Measurements from ENCODE around the gene PRSS33. TPM values are rescaled to one million over a fixed set of nuclear protein-coding genes. Genes with fewer than 3 reads are reported as not detected.

The PRSS33 gene
- total RNA-seq, 4 donors from 2014 or later = not detected

DNA sequence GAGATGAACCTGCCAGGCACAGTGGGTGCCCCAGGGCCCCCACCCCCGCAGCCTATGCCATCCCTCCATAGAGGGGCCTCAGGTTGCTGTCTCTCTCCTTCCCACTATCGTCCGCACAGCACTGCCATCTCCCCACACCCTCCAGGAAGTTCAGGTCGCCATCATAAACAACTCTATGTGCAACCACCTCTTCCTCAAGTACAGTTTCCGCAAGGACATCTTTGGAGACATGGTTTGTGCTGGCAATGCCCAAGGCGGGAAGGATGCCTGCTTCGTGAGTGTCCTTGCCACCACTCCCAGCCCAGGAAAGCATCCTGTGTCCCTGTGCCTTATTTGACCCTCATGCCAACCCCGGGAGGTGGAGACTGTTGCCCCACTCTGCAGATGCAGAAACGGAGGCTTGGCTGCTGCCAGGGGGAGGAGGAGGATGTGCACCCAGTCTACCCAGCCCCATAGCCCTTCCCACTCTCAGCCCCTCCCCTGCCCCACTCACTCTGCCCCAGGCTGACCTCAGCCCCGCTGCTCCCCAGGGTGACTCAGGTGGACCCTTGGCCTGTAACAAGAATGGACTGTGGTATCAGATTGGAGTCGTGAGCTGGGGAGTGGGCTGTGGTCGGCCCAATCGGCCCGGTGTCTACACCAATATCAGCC lies 33.6 kb upstream of the PRSS33 start:
- WGBS, 2 donors = 69 to 74% methylated on average over 2 to 6 of the region's 14 CpGs
- Histone ChIP-seq H3K4me3 (no peak overlapping the region), H3K36me3 (no peaks in the 10 kb centered on the region), H3K9me3 (no peaks in the 10 kb centered on the region), H3K27me3 (peaks cover 0 to 77% (median 0%) of the 10 kb centered on the region in 4 donors), H3K27ac (no peak overlapping the region), H3K4me1 (no peaks in the 10 kb centered on the region)
- DNase-seq = no peak
- TF ChIP-seq, protein P1, sequence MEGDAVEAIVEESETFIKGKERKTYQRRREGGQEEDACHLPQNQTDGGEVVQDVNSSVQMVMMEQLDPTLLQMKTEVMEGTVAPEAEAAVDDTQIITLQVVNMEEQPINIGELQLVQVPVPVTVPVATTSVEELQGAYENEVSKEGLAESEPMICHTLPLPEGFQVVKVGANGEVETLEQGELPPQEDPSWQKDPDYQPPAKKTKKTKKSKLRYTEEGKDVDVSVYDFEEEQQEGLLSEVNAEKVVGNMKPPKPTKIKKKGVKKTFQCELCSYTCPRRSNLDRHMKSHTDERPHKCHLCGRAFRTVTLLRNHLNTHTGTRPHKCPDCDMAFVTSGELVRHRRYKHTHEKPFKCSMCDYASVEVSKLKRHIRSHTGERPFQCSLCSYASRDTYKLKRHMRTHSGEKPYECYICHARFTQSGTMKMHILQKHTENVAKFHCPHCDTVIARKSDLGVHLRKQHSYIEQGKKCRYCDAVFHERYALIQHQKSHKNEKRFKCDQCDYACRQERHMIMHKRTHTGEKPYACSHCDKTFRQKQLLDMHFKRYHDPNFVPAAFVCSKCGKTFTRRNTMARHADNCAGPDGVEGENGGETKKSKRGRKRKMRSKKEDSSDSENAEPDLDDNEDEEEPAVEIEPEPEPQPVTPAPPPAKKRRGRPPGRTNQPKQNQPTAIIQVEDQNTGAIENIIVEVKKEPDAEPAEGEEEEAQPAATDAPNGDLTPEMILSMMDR (IDR thresholded peaks at IDR 0.05) = no peak
- TF ChIP-seq POLR2A (IDR thresholded peaks at IDR 0.05) = no peak
- intact Hi-C loops (cut with DNase I) = no loop called here

DNA sequence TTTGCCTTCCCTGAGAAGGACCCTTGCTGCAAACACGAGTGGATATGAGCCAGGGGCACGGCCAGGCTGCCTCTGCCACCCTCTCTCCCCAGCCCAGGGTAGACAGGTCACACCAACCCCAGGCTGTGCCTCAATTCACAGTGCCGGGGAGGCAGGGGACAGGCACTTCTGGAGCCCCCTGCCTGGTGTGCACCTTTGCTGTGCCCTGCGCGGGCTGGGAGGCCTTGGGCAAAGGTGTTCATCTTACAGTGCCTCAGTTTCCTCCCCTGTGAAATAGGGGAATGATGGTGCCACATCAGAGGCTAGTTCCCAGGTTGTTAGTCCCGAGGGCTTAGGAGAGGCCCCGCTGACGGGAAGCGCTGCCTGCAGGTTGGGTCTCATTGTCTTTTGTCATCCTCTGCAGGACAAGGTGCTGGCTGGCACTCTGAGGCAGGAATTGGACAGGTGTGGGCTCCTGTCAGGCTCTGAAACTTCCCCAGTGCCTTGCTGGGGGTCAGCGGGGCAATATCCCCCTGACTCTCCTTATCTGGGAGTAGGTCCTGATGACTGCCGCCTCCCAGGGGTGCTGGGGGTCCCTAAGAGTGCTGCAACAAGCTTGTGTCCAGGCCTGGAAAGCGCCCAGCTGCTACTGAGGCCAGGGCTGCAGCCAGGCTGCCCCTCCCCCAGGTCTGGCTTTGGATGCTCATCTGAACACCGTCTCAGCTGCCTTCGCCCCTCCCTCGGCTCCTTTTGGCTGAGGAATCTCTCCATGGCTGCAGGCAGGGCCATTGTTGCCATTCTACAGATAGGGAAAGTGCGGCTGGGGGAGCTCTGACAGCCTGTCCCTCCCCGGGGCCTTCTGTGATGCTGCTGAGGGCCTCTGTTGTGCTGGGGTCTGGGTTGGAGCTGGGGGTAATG lies 32.8 kb upstream of the PRSS33 start:
- Histone ChIP-seq H3K27ac (no peak overlapping the region), H3K4me3 (no peak overlapping the region), H3K4me1 (no peaks in the 10 kb centered on the region), H3K9me3 (no peaks in the 10 kb centered on the region), H3K27me3 (peaks cover 0 to 77% (median 0%) of the 10 kb centered on the region in 4 donors), H3K36me3 (no peaks in the 10 kb centered on the region)
- 74% methylated on average over 7 of the region's 17 CpGs; no CpG with 5 or more reads in 1 of the 2 donors for WGBS, 2 donors
- intact Hi-C loops (cut with DNase I) = no loop called here
- DNase-seq = no peak
- TF ChIP-seq POLR2A (IDR thresholded peaks at IDR 0.05) = no peak
- TF ChIP-seq, protein P1 (IDR thresholded peaks at IDR 0.05) = no peak

DNA sequence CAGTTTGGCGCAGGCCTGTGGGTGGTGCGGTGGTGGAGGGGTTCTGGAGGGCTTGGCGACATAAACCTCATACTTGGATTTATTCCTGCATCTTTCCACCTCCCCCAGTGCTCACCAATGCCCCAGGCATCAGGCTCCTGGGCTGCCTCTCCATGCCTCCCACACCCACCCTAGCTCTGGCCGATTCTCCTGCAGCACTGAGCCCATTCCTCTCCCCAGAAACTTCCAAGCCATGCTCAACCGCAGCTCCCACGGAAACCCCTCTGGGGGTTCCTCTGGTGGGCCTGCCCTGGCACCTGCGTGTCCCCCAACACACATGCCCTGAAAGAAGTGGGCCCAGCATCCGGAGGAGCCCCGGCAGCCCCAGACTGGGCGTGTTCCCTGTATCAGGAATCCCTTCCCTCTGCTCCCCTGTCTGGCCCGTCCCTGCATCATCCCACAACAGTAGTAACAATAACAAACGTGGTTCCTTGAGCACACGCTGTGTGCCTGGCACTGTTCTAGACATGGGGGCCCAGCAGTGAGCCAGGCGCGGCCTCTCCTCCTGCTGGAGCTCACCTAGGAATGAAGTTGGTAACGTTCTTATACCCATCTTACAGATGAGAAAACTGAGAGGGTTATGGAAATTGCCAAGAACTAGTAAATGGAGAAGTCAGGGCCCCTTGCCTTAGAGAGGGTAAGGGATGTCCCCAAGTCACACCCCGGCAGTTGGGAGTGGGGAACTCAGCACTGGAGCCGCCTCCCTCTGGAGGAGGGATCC lies 32.0 kb upstream of the PRSS33 start:
- intact Hi-C loops (cut with DNase I) = no loop called here
- Histone ChIP-seq H3K36me3 (no peaks in the 10 kb centered on the region), H3K4me1 (no peaks in the 10 kb centered on the region), H3K27ac (no peak overlapping the region), H3K4me3 (no peak overlapping the region), H3K9me3 (no peaks in the 10 kb centered on the region), H3K27me3 (peaks cover 0 to 79% (median 0%) of the 10 kb centered on the region in 4 donors)
- 80 to 84% methylated on average over 5 to 12 of the region's 18 CpGs for WGBS, 2 donors
- no peak for DNase-seq
- no peak for TF ChIP-seq POLR2A (IDR thresholded peaks at IDR 0.05)
- TF ChIP-seq, protein P1 (IDR thresholded peaks at IDR 0.05) = no peak

DNA sequence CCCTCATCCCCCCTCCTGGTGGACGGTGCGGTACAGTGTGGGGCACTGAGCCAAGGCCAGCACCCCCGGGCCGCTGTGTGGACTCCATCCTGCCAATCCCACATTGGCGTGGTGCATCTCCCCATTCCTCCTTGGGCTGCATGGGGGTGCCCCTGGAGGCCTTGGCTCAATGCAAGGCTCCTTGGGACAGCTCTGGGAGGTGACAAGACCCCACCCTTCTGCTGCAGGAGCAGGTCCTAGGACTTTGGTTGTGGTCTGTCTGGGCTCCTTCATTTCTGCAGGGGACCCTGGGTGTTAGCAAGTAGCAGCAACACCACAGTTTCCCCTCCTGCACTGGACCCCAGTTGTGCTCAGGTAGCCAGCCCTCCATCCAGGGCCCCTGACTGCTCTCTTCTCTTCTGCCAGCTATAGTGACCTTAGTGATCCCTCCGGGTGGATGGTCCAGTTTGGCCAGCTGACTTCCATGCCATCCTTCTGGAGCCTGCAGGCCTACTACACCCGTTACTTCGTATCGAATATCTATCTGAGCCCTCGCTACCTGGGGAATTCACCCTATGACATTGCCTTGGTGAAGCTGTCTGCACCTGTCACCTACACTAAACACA lies 31.0 kb upstream of the PRSS33 start:
- Histone ChIP-seq H3K27ac (no peak overlapping the region), H3K27me3 (peaks cover 0 to 89% (median 0%) of the 10 kb centered on the region in 4 donors), H3K4me1 (no peaks in the 10 kb centered on the region), H3K36me3 (no peaks in the 10 kb centered on the region), H3K4me3 (no peak overlapping the region), H3K9me3 (no peaks in the 10 kb centered on the region)
- TF ChIP-seq, protein P1 (IDR thresholded peaks at IDR 0.05) = no peak
- no peak for TF ChIP-seq POLR2A (IDR thresholded peaks at IDR 0.05)
- DNase-seq = no peak
- WGBS, 2 donors = 55 to 80% methylated on average over 5 to 10 of the region's 10 CpGs
- intact Hi-C loops (cut with DNase I) = no loop called here
